Liver (tissue), 9 donors: ENCODE measurements around the gene ARMC2. TPM values are rescaled to one million over a fixed set of nuclear protein-coding genes. Genes with fewer than 3 reads are reported as not detected.

Experiments
- DNase-seq: peaks from one replicate; pipeline ENCODE4 v3.0.0-alpha.2; 2017; ENCODE audit warnings: low spot score
- H3K27ac ChIP-seq, 2 donors: one replicate each; pipeline ENCODE4 v1.7.0; 2013; ENCODE audit warnings: inconsistent platforms in 2 of 2, low read length in 2 of 2, control low read depth in 1 of 2, low read depth in 1 of 2, mild to moderate bottlenecking in 1 of 2
- H3K27me3 ChIP-seq, 4 donors: one replicate each; pipeline versions ENCODE4 v1.6.1 to v1.7.0; 2013; ENCODE audit warnings: low read length in 3 of 4, inconsistent platforms in 1 of 4, mild to moderate bottlenecking in 1 of 4, moderate library complexity in 1 of 4; ENCODE audit not compliant: control insufficient read depth in 4 of 4, insufficient read depth in 4 of 4
- H3K36me3 ChIP-seq, 4 donors: one replicate each; pipeline versions ENCODE4 v1.6.1 to v1.7.0; 2013; ENCODE audit warnings: low read length in 3 of 4, mild to moderate bottlenecking in 3 of 4, low read depth in 1 of 4, moderate library complexity in 1 of 4; ENCODE audit not compliant: control insufficient read depth in 4 of 4, insufficient read depth in 3 of 4
- H3K4me1 ChIP-seq, 4 donors: one replicate each; pipeline versions ENCODE4 v1.6.1 to v1.7.0; 2013; ENCODE audit warnings: low read length in 3 of 4, mild to moderate bottlenecking in 3 of 4, moderate library complexity in 1 of 4; ENCODE audit not compliant: control insufficient read depth in 4 of 4, insufficient read depth in 4 of 4
- H3K4me3 ChIP-seq, 3 donors: one replicate each; pipeline versions ENCODE4 v1.6.1 to v1.7.0; 2013; ENCODE audit warnings: low read length in 3 of 3, control low read depth in 1 of 3, low read depth in 1 of 3, mild to moderate bottlenecking in 1 of 3
- H3K9ac ChIP-seq, 2 donors: one replicate each; pipeline ENCODE4 v1.7.0; 2013; ENCODE audit warnings: low read length in 2 of 2, mild to moderate bottlenecking in 2 of 2, moderate library complexity in 2 of 2, control low read depth in 1 of 2, low read depth in 1 of 2
- H3K9me3 ChIP-seq, 4 donors: one replicate each; pipeline versions ENCODE4 v1.6.1 to v1.7.0; 2013; ENCODE audit warnings: low read length in 3 of 4; ENCODE audit not compliant: control insufficient read depth in 4 of 4
- EGR1 ChIP-seq, 2 donors: IDR thresholded peaks; 2 replicates each; pipeline ENCODE4 v1.6.1; 2016 to 2018; ENCODE audit warnings: antibody characterized with exemption in 2 of 2, low read depth in 2 of 2
- FOXA1 ChIP-seq: IDR thresholded peaks from 2 replicates; pipeline ENCODE4 v1.6.1; 2016; ENCODE audit warnings: antibody characterized with exemption
- FOXA2 ChIP-seq: IDR thresholded peaks from 2 replicates; pipeline ENCODE4 v1.6.1; 2016; ENCODE audit warnings: antibody characterized with exemption
- GABPA ChIP-seq, 2 donors: IDR thresholded peaks in 1 of 2; conservative IDR thresholded peaks in 1 of 2; 2 replicates each; pipeline ENCODE4 v1.6.1; 2016; ENCODE audit warnings: antibody characterized with exemption in 2 of 2, mild to moderate bottlenecking in 1 of 2, moderate library complexity in 1 of 2
- HNF4G ChIP-seq: IDR thresholded peaks from 2 replicates; pipeline ENCODE4 v1.6.1; 2016; ENCODE audit warnings: antibody characterized with exemption
- NR2F2 ChIP-seq: IDR thresholded peaks from 2 replicates; pipeline ENCODE4 v1.6.1; 2016; ENCODE audit warnings: antibody characterized with exemption
- RAD21 ChIP-seq, 2 donors: IDR thresholded peaks; 2 replicates each; pipeline ENCODE4 v1.6.1; 2016; ENCODE audit warnings: antibody characterized with exemption in 2 of 2, mild to moderate bottlenecking in 2 of 2
- RXRA ChIP-seq, 2 donors: IDR thresholded peaks; 2 replicates each; pipeline ENCODE4 v1.6.1; 2017 to 2018; ENCODE audit warnings: antibody characterized with exemption in 2 of 2, mild to moderate bottlenecking in 1 of 2
- WGBS: extraction: QIAGEN DNeasy Blood & Tissue Kit; methylation state at CpG from one replicate; pipeline ENCODE4 v1.1.7; 2013; 5-methylcytosine and 5-hydroxymethylcytosine counted together
- polyA plus RNA-seq, 2 donors: library from polyadenylated mRNA; stranded (reverse) in 1 of 2; unstranded in 1 of 2; fragments of 200-250 nt in 1 of 2; fragments of >200 nt in 1 of 2; fragmentation: Nextera tagmentation in 1 of 2; extraction: Ambion mirVana in 1 of 2; gene quantifications; one replicate each; pipeline versions ENCODE4 v1.2.1 to v1.2.3, GENCODE V29; 2013 to 2015
- total RNA-seq, 2 donors: library from RNA; depleted of rRNA; stranded (reverse); fragments of >200 nt; gene quantifications; one replicate each; pipeline ENCODE4 v1.2.3, GENCODE V29; 2014
- TF ChIP-seq, protein P1 (sequence below): IDR thresholded peaks from 2 replicates; pipeline ENCODE4 v1.6.1; 2016; ENCODE audit warnings: antibody characterized with exemption
- TF ChIP-seq, protein P2 (sequence below): IDR thresholded peaks from 2 replicates; pipeline ENCODE4 v1.6.1; 2016; ENCODE audit warnings: antibody characterized with exemption
- TF ChIP-seq, protein P3 (sequence below): fragments of 150-350 bp; IDR thresholded peaks from 2 replicates; pipeline ENCODE4 v1.5.1; 2017; ENCODE audit warnings: improper control_type of control experiment, low read depth, low read length; ENCODE audit not compliant: missing input control
- donor health status: healthy.
- donor health status: healthy.
- donor health status: healthy.
- donor health status: healthy.
- donor health status: healthy.

ARMC2 gene
- total and polyA plus RNA-seq, 4 donors, result 0.24 to 1.5 (median 0.73) TPM

DNA sequence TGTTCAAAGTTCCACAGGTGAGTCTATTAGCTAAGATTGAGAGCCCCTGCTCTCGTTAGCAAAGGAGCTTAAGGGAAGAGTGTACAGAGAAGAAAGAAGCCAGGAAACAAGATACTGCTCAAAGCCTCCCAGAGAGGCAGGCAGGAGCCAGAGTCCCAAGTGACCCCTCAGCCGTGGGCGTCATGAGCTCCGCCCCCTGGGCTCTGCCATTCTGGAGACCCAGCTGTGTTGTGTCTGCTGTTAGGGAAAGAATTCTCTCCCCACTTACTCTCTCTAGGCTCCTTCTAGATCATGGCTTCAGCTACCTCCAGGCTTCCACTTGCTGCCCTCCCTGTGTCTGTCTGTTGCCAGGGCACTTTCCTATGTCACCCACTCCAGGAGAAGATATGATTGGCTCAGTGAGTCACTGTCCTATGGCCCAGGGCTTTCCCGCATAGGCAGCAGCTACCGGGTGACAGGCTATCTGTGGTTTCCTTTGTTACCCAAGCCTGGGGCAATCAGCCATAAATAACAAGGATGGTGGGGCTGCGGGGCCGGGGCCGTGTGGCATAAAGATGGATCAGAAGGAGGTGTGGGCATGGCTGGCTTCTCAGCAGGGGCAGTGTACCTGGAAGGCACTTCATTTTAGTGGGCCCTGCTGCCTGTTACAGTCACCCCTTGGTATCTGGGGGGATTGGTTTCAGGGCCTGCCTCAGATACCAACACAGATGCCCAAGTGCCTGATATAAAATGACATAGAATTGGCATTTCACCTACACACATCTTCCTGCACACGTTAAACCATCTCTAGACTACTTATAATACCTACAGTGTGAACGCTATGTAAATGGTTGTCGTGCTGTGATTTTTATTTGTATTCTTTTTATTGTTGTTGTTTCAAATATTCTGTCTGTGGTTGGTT lies 118.9 kb downstream of the ARMC2 start:
- Histone ChIP-seq H3K4me1 (peaks cover 0 to 5% (median 2%) of the 10 kb centered on the region in 4 donors), H3K9me3 (no peaks in the 10 kb centered on the region), H3K4me3 (no peak overlapping the region), H3K36me3 (no peaks in the 10 kb centered on the region), H3K9ac (no peak overlapping the region), H3K27ac (no peak overlapping the region), H3K27me3 (no peaks in the 10 kb centered on the region)
- DNase-seq, result no peak
- 77% methylated on average over 12 of the region's 12 CpGs for WGBS
- TF ChIP-seq EGR1 (IDR thresholded peaks at IDR 0.05; ENCODE audit: low read depth in 2 of 2), result no peak
- TF ChIP-seq, protein P1, sequence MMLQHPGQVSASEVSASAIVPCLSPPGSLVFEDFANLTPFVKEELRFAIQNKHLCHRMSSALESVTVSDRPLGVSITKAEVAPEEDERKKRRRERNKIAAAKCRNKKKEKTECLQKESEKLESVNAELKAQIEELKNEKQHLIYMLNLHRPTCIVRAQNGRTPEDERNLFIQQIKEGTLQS, result no peak
- no peak for TF ChIP-seq HNF4G
- TF ChIP-seq GABPA (IDR thresholded peaks at IDR 0.05 in 1 of 2, conservative IDR thresholded peaks at IDR 0.05 in 1 of 2), result no peak
- no peak for TF ChIP-seq RXRA (IDR thresholded peaks at IDR 0.05)
- TF ChIP-seq NR2F2, result no peak

DNA sequence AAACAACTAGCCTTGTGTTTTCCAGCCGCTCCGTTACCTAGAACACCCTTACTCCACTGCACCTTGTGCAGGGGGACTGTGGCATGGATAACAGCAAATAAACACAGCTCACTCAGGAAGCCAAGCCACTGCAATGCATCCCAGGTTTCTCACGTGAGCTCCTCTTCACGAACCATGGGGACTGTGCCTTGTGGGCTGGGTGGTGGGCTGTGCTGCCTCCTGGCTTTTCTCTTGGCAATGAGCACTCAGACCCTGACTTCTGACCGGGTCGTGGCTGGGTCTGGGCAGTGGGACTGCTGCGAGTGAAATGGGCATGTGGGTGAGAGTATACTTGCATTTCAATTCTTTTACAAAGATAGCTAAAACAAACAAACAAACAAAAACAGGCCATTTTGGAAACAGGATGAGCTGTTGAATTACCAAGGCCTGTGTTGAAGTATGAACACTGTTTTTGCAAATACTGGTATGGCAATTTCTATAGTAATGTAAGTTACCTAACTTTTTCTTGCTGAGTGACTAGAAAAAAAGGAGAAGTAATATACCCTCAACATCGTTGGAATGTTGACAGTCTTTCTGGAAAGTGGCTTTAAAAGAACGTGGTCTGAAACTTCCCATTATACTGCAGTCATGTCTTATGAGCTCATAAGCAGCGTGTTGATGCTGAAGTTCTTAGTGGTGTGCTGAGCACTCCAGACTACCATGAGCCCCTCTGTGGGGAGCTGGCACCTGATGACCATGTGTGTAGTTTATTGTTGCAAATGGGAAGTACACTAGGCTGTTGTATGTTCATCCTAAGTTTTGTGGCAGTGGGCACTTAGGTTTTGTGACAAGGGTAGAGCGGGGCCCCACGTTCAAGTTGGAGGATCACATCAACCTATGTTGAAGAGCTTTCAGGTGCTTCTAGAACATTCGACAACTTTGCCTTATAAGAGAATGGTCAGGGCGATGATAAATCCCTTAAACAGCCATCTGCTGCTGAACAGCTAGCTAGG lies 120.4 kb downstream of the ARMC2 start:
- Histone ChIP-seq H3K36me3 (no peaks in the 10 kb centered on the region), H3K4me3 (no peak overlapping the region), H3K4me1 (peaks cover 0 to 5% (median 2%) of the 10 kb centered on the region in 4 donors), H3K9ac (no peak overlapping the region), H3K27me3 (no peaks in the 10 kb centered on the region), H3K9me3 (no peaks in the 10 kb centered on the region), H3K27ac (no peak overlapping the region)
- 90% methylated on average over 14 of the region's 14 CpGs for WGBS
- DNase-seq, result no peak
- TF ChIP-seq RAD21 (IDR thresholded peaks at IDR 0.05), result no peak
- TF ChIP-seq, protein P2, sequence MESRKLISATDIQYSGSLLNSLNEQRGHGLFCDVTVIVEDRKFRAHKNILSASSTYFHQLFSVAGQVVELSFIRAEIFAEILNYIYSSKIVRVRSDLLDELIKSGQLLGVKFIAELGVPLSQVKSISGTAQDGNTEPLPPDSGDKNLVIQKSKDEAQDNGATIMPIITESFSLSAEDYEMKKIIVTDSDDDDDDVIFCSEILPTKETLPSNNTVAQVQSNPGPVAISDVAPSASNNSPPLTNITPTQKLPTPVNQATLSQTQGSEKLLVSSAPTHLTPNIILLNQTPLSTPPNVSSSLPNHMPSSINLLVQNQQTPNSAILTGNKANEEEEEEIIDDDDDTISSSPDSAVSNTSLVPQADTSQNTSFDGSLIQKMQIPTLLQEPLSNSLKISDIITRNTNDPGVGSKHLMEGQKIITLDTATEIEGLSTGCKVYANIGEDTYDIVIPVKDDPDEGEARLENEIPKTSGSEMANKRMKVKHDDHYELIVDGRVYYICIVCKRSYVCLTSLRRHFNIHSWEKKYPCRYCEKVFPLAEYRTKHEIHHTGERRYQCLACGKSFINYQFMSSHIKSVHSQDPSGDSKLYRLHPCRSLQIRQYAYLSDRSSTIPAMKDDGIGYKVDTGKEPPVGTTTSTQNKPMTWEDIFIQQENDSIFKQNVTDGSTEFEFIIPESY, result no peak
- TF ChIP-seq EGR1 (IDR thresholded peaks at IDR 0.05; ENCODE audit: low read depth in 2 of 2), result no peak
- TF ChIP-seq FOXA2, result no peak
- TF ChIP-seq FOXA1, result no peak

DNA sequence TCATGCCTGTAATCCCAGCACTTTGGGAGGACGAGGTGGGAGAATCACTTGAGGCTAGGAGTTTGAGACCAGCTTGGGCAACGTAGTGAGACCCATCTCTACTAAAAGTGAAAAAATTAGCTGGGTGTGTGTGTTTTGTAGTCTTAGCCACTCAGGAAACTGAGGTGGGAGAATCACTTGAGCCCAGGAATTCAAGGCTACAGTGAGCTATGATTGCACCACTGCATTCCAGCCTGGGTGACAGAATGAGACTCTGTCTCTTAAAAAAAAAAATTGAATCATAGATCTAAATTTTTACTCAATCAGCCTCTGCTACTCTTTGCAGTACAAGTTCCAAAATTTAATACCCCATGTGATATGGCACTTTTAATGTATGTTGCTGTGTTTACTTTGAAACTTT lies 121.6 kb downstream of the ARMC2 start:
- Histone ChIP-seq H3K9ac (no peak overlapping the region), H3K36me3 (no peaks in the 10 kb centered on the region), H3K27ac (no peak overlapping the region), H3K9me3 (no peaks in the 10 kb centered on the region), H3K4me1 (peaks cover 0 to 5% (median 2%) of the 10 kb centered on the region in 4 donors), H3K27me3 (no peaks in the 10 kb centered on the region), H3K4me3 (no peak overlapping the region)
- DNase-seq, result no peak
- 93% methylated on average over 2 of the region's 2 CpGs for WGBS
- TF ChIP-seq HNF4G (no peak), FOXA2 (no peak)
- TF ChIP-seq, protein P3, sequence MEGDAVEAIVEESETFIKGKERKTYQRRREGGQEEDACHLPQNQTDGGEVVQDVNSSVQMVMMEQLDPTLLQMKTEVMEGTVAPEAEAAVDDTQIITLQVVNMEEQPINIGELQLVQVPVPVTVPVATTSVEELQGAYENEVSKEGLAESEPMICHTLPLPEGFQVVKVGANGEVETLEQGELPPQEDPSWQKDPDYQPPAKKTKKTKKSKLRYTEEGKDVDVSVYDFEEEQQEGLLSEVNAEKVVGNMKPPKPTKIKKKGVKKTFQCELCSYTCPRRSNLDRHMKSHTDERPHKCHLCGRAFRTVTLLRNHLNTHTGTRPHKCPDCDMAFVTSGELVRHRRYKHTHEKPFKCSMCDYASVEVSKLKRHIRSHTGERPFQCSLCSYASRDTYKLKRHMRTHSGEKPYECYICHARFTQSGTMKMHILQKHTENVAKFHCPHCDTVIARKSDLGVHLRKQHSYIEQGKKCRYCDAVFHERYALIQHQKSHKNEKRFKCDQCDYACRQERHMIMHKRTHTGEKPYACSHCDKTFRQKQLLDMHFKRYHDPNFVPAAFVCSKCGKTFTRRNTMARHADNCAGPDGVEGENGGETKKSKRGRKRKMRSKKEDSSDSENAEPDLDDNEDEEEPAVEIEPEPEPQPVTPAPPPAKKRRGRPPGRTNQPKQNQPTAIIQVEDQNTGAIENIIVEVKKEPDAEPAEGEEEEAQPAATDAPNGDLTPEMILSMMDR, result no peak
